Mesothelial cell of epicardium (in vitro differentiated cells): ENCODE data around the gene URGCP. TPM values are rescaled to one million over a fixed set of nuclear protein-coding genes. Genes with fewer than 3 reads are reported as not detected.

ENCODE experiments used
- DNase-seq, 2 experiments: peaks; one replicate each; pipeline ENCODE4 v3.0.0; 2021; ENCODE audit warnings: low spot score in 2 of 2; ENCODE audit not compliant: unreplicated experiment in 2 of 2
- H3K27ac Mint-ChIP-seq: 2 replicates; pipeline ENCODE4 v1.8.0; 2021; ENCODE audit warnings: mixed read lengths
- H3K27me3 Mint-ChIP-seq: 2 replicates; pipeline ENCODE4 v1.8.0; 2021; ENCODE audit warnings: low read depth, mixed read lengths
- H3K36me3 Mint-ChIP-seq: 2 replicates; pipeline ENCODE4 v1.8.0; 2021; ENCODE audit warnings: mixed read lengths
- H3K4me1 Mint-ChIP-seq: 2 replicates; pipeline ENCODE4 v1.8.0; 2021; ENCODE audit warnings: mixed read lengths
- H3K4me3 Mint-ChIP-seq: 2 replicates; pipeline ENCODE4 v1.8.0; 2021; ENCODE audit warnings: mild to moderate bottlenecking, moderate library complexity, mixed read lengths
- H3K9me3 Mint-ChIP-seq: 2 replicates; pipeline ENCODE4 v1.8.0; 2021; ENCODE audit warnings: mixed read lengths
- CTCF ChIP-seq: fragments of 200-600 bp; sonication (generic); IDR thresholded peaks from one replicate; pipeline ENCODE4 v1.5.0; 2021; ENCODE audit warnings: antibody characterized with exemption; ENCODE audit not compliant: unreplicated experiment
- total RNA-seq: library from RNA; stranded (reverse); gene quantifications from 3 replicates; pipeline ENCODE4 v1.2.1, GENCODE V29; 2021

Gene URGCP
- total RNA-seq, 1 donor from 2014 or later, result 36.8 TPM

DNA sequence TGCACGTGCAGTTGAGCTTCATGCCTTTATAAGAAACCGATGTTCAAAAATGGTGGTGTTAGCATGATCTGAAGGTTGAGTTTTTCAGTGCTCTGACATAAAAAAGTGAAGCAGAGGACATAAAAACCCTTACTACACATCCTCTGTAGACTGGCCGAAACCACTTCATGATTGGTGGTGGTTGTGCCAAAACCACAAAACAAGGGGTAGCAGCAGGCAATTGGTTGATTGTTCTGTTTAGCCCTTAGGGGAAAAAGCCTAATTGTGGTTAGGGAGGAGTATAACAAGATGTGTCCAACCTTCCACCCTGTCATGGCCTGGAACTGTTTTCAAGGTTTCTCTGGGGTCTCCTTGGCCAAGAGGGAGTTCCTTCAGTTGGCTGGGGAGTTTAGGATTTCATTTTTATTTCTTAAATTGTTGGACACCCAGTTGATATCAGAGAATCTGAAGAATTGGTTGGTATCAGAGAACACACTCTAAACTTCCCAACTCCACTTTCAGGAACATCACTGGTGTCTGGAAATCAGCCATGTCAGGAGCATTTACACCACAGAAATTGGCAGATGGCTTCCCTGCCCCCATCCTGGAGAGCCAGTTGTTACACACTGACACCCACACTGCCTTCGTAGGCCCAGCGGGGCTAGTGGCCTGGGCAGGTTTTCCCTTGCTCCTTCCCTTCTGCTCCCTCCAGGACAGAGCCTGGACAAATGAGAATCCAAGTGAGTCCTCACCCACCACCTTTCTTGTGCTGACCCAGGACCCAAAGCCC, 55.9 kb downstream of the URGCP start:
- H3K27me3 Mint-ChIP-seq, result peaks cover 4% of the 10 kb centered on the region
- H3K27ac Mint-ChIP-seq, result no peak overlapping the region
- H3K36me3 Mint-ChIP-seq, result no peaks in the 10 kb centered on the region
- no peaks in the 10 kb centered on the region for H3K4me1 Mint-ChIP-seq
- no peak overlapping the region for H3K4me3 Mint-ChIP-seq
- H3K9me3 Mint-ChIP-seq, result peaks cover 3% of the 10 kb centered on the region
- no peak for TF ChIP-seq CTCF
- no peak for DNase-seq

DNA sequence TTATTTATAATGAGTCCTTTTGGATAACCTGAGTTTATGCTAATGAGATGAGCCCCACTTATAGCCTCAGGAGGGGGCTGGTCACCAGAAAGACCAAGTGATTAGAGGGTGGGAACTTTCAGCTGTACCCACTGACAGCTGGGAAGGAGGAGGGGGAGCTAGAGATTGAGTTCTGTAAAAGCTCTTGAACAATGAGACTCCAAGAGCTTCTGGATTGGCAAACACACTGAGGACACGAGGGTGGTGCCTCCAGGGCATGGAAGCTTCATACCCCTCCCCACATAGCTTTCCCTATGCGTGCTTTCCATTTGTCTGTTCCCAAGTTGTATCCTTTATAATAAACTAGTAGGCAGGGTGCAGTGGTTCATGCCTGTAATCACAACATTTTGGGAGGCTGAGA, 57.3 kb downstream of the URGCP start:
- H3K27ac Mint-ChIP-seq, result no peak overlapping the region
- H3K27me3 Mint-ChIP-seq, result peaks cover 4% of the 10 kb centered on the region
- H3K4me1 Mint-ChIP-seq, result no peaks in the 10 kb centered on the region
- no peaks in the 10 kb centered on the region for H3K36me3 Mint-ChIP-seq
- no peak for TF ChIP-seq CTCF
- peaks cover 3% of the 10 kb centered on the region for H3K9me3 Mint-ChIP-seq
- no peak overlapping the region for H3K4me3 Mint-ChIP-seq
- DNase-seq, result no peak

- peaks cover 3% of the 10 kb centered on the region for H3K9me3 Mint-ChIP-seq
These were observed 58.9 kb downstream of the URGCP start for GRCh38 chr7:43847496-43847895.

DNA sequence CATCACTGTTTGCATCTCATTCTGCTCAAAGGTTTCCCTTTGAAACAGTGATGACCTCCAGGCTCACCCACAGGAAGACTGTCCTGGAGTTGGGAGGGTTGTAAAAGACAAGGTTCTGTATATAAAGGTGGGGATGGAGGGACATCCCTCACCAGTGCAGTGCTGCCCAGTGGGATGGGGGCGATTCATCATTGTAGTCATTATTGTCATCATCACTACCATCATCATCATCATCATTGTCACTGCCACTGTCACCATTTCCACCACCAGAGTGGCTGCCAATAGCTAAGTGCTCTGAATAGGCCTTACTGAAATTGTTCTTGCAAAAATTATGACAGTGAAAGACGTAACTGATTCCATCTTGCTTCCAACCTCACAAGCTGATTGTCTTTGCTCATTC, 61.7 kb downstream of the URGCP start:
- H3K27ac Mint-ChIP-seq, result no peak overlapping the region
- DNase-seq, result no peak
- no peaks in the 10 kb centered on the region for H3K36me3 Mint-ChIP-seq
- peaks cover 12% of the 10 kb centered on the region for H3K27me3 Mint-ChIP-seq
- no peaks in the 10 kb centered on the region for H3K9me3 Mint-ChIP-seq
- H3K4me1 Mint-ChIP-seq, result no peaks in the 10 kb centered on the region
- H3K4me3 Mint-ChIP-seq, result no peak overlapping the region
- no peak for TF ChIP-seq CTCF

More at GRCh38 chr7:43847496-43847895, 58.9 kb downstream of the URGCP start:
- peaks cover 4% of the 10 kb centered on the region for H3K27me3 Mint-ChIP-seq
- H3K36me3 Mint-ChIP-seq, result no peaks in the 10 kb centered on the region
- no peak for TF ChIP-seq CTCF
- no peaks in the 10 kb centered on the region for H3K4me1 Mint-ChIP-seq
- DNase-seq, result no peak
- H3K27ac Mint-ChIP-seq, result no peak overlapping the region
- no peak overlapping the region for H3K4me3 Mint-ChIP-seq

DNA sequence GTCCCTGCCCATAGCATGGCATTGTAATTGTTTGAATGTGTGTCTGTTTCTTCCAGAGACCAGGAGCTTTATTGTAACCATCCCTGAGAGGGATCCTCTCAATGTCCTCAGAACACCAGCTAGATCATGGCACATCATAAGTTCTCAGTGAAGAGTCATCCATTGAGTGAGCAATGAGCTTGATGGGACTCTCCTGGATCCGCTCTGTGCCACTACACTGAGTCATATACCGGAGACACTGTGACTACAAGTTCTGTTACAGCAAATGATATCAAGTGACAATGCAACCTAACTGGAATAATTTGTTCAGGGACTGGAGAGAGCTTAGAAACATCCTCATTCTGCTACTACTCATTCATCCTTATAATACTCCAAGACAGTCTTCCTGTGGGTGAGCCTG, 62.1 kb downstream of the URGCP start:
- Mint-ChIP-seq H3K4me3 (no peak overlapping the region), H3K27ac (no peak overlapping the region)

More for the DNA sequence above, 62.1 kb downstream of the URGCP start:
- Mint-ChIP-seq H3K9me3 (no peaks in the 10 kb centered on the region), H3K4me1 (no peaks in the 10 kb centered on the region), H3K36me3 (no peaks in the 10 kb centered on the region), H3K27me3 (peaks cover 12% of the 10 kb centered on the region)
- no peak for DNase-seq
- TF ChIP-seq CTCF, result no peak
